GM21619 (cell line): ENCODE measurements around the gene USP8.
"Not testable (repeated sequence)": the region's sequence is repeated elsewhere in the genome, so short reads cannot be mapped to it uniquely, and the experiment has no call there.

Source experiments
- ATAC-seq: cut with Tn5 transposase; IDR thresholded peaks from one replicate; pipeline ENCODE4 v1.9.1; 2021; ENCODE audit not compliant: unreplicated experiment

The USP8 gene

DNA sequence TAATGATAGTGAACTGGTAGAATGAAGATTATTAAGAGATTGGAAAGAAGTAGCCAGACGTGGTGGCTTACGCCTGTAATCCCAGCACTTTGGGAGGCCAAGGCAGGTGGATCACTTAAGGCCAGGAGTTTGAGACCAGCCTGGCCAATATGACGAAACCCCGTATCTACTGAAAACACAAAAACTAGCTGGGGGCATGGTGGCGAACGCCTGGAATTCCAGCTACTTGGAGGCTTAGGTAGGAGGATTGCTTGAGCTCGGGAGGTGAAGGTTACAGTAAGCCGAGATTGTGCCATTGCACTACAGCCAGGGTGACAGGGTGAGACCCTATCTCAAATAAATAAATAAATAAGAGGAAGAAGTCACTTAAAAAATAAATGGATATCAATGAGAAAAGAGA lies 14.0 kb downstream of the USP8 start:
- no peak for ATAC-seq

DNA sequence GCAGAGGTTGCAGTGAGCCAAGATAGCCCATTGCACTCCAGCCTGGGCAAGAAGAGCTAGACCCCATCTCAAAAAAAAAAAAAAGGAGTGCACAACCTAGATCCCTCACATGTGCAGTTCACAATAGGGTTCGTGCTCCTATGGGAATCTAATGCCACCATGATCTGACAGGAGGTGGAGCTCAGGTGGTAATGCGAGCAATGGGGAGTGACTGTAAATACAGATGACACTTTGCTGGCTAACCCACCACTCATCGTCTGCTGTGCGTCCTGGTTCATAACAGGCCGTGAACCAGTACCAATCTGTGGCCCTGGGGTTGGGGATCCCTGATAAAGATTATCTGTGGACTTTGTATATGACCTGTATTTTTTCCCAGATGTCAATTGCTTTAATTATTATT lies 16.7 kb downstream of the USP8 start:
- no peak for ATAC-seq

DNA sequence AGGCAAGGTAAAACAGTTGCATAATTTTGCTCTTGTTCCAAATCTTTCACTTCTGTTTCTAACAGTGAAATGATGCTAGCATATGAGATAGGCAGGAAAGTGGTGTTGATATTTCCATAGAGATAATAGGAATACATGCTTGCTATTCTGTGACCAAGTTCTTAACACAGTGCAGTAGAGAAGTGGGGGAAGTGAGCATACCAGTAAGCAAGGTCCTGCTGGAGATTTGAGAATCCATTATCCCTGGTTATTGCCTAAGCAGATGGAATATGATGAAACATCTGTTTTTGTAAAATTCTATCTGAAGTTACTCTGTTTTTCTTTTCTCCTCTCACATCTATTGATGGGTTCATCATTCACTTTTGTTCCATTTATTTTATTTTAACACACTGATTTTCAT lies 28.7 kb downstream of the USP8 start:
- ATAC-seq: no peak

DNA sequence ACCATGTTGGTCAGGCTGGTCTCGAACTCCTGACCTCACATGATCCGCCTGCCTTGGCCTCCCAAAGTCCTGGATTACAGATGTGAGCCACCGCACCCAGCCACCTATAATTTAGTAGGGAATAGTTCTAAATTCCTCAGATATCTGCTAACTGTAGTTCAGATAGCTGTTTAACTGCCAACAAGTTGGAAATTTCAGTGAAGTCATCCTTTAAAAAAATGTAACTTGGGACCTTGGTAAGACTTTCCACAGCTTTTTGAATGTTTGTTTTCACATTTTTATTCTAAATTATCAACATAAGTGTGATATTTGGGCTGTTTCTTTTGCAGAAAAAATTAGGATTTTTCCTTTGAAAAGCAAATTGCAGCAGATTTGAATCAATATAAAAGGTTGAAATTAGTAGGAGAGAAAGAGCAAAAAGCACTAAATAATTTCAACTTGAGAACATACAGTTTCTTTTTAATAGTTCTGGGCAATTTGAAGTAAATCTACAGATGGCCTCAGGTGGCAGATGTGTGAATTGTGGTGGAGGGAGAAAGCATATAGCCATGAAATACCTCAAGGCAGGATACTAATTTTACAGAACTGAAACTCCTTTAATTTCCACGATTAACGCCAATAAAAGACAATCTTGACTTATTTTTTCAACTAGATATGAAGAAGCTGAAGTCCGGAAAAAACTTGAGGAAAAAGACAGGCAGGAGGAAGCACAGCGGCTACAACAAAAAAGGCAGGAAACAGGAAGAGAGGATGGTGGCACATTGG lies 34.3 kb downstream of the USP8 start:
- ATAC-seq: no peak

DNA sequence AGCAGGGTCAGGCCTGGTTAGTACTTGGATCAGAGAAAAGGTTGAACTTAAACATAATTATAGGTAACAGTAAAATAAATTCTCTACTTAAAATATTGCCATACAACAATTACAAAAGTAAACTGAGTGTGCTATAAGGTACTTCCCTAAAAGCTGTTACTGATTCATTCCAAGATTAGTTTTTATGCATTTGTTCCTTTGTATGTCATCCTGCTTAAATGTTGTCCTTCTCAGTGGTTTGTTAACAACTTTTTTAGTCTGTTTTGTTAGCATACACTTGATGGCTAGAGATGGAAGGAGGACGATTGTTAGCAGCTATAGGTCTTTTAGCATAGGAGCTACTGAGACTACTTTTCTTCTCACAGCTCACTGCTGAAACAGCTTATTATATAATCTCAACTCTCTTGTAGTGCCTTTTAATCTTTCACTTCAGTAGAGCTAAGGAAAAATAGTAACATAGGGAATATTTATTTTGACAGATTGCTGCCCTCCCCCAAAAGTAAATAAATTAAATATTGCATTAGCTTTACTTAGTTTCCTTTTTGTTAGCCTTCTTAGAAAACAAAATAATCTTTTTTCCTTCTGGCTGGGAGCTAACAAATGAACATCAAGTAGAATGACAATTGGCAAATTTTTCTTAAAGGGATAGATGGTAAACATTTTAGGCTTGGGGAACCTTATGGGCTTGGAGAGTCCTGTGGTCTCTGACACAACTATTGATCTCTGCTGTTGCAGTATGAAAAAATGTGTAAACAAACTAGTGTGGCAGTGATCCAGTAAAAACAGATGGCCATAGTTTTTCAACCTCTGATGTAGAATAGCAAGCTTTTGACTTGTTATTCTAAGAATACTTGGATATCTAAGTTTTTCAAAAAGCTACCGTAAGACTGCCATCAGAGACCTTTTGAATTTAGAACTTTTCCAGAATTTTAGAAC lies 39.5 kb downstream of the USP8 start:
- ATAC-seq: no peak

DNA sequence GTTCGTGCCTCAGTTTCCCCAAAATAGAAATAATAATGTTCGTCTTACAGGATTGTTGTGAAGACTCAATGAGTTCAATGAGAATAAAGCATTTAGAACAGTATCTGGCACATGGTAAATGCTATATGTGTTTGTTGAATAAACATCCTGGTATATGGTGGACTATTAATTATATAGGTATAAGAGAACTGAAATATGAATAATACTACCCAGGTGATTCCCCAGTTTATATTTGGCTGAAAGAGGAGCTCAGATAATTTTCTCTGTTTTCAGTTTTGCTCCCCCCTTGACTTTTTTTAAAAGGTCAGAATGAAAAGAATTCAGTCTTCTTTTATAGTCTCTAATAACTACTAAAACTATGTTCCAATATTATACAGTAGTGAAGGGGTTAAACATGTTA lies 46.9 kb downstream of the USP8 start:
- ATAC-seq: no peak

DNA sequence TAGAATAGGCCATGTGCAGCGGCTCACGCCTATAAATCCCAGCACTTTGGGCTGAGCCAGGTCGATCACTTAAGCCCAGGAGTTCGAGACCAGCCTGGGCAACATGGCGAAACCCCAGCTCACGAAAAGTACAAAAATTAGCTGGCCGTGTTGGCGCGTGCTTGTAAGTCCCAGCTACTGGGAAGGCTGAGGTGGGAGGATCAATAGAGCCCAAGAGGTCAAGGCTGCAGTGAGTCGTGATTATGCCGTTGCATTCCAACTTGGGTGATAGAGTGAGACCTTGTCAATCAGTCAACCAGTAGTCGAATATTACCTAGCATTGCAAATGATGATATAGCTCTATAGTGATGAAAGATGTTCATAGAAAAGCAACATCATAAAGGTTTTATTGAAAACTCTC lies 51.9 kb downstream of the USP8 start:
- no peak for ATAC-seq

DNA sequence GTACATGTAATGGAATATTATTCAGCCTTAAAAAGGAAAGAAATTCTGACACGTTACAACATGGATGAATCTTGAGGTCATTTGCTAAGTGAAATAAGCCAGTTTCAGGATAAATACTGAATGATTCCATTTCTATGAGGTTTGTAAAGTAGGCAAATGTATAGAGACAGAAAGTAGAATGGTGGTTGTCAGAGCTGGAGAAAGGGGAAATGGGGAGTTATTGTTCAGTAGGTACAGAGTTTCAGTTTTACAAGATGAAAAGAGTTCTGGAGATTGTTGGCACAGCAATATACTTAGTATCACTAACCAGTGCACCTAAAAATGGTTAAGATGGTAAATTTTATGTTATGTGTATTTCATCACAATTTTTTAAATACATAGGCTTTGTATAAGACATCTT lies 60.6 kb downstream of the USP8 start:
- ATAC-seq: peak; percentile 53

DNA sequence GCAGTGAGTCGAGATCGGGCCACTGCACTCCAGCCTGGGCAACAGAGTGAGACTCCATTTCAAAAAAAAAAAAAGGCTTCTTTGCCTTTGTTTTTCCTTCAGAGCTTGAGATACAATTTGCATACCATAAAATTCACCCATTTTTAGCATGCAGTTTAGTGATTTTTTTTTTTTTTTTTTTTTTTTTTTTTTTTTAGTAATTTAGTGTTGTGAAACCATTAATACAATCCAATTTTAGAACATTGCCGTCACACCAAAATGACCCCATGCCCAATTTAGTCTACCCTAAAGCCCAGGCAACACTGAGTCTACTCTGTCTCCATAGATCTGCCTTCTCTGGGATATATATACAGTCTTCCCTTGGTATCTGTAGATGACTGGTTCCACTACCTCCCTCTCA lies 61.2 kb downstream of the USP8 start:
- no peak for ATAC-seq

DNA sequence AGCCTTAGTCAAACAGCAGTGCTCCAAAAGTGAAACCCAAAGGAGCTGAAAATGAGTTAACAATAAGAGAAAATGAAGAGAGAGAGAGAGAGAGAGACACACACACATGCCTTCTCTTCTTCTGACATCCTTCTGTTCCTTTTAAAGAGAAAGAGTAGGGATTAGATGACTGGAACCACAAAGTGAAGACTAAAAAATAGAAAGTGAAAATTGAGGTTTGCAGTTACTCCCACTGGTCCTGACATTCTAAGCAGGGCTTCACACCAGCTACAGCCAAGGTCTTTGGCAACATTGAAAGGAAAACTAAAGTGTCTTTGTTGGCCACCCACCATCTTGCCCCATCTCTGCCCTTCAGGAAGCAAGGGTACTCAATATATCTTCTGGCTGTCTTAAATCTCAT lies 63.1 kb downstream of the USP8 start:
- ATAC-seq: no peak

DNA sequence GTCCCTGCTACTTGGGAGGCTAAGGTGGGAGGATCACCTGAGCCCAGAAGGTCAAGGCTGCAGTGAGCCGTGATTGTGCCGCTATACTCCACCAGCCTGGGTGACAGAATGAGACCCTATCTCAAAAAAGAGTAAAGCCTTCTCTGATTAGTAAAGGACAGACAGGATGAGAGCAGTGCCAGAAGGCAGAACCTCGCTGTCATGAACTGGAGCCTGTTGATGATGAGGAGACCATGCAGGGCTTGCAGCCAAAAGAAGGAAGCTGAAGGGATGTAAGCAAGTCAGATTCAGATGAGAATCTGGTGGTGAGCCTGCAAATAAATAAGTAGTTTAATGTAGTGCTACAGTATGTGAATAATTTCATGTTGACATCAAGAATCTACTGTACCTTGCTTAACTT lies 69.4 kb downstream of the USP8 start:
- no peak for ATAC-seq

DNA sequence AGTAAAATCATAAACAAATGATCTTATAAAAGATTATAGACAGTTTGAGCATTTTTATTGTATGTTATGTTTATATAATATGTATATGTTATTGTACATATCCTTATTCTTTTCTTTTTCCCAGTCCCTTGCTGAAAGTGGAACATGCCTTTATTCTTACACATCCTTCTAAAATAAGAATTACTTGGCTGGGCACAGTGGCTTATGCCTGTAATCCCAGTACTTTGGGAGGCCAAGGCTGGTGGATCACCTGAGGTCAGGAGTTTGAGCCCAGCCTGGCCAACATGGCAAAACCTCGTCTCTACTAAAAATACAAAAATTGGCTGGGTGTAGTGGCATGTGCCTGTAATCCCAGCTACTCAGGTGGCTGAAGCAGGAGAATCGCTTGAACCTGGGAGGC lies 70.3 kb downstream of the USP8 start:
- not testable (repeated sequence) for ATAC-seq

DNA sequence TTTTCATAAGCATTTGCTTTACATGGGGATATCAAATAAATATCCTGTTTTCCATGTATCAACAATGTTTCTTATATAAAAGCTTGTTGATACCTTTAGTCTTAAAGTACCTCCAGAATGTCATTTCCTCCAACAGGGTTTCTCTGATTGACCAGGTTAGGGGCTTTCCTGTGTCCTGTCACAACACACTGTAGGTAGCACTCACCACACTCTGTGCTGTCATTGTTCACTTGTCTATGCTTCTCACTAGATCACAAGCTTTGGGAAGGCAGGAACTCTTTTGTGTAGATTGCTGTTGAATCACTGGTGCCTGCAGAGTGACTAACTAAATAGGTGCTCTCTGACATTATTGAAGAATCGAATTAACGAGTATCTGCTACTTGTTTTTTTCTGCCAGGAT lies 72.5 kb downstream of the USP8 start:
- ATAC-seq: no peak

DNA sequence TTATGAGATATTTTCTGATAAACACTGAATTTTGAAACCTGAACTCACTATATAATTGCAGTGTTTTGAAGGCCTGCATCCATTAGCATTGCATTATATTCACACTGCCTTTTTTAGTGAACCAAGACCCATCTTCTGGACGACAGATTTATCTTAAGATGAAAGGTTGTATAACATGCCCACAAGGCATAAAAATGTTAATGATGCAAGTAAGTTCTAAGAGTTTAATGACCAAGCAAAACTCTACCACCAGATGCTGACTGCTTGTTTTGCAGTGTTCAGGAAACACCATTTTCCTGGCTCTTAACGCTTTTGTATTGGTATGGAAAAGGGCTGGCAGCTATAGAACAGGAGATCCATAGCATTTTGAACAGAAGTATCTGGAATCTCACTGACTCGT lies 76.1 kb downstream of the USP8 start:
- no peak for ATAC-seq

DNA sequence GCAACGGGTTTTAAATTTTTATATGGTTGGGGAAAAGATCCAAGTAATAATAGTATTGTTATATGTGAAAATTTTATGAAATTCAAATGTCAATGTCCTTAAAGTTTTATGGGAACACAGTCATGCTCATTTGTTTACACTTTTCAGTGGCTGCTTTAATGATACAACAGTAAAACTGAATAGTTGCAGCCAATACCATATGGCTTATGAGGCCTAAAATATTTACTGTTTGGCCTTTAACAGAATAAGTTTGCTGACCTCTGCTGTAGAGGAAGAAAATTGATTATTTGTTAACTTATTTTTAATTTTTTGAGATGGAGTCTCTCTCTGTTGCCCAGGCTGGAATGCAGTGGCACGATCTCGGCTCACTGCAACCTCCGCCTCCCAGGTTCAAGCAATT lies 77.6 kb downstream of the USP8 start:
- ATAC-seq: no peak

DNA sequence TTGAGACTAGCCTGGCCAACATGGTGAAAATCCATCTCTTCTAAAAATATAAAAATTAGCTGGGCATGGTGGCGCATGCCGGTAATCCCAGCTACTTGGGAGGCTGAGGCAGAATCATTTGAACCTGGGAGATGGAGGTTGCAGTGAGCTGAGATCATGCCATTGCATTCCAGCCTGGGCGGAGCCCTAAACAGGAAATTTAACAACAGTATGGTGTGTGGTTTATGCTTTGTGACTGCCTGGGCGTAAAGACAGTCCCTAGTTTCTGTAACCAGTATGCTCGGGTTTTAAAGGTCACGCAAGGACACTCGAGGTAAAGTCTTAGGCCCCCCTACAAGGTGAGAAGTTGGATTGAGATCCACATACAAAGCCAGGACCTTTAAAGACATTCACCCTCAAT lies 78.9 kb downstream of the USP8 start:
- no peak for ATAC-seq

DNA sequence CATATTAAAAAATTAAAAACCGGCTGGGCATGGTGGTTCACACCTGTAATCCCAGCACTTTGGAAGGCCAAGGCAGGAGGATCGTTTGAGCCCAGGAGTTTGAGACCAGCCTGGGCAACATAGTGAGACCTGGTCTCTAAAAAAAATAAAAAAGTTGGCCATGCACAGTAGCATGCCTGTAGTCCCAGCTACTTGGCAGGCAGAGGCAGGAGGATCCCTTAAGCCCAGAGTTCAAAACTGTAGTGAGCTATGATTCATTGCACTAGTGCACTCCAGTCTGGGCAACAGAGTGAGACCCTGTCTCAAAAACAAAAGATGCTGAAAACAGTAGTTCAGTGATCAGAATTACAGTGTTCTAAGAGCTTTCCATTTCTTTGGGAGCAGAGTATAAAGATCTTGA lies 81.5 kb downstream of the USP8 start:
- ATAC-seq: not testable (repeated sequence)

DNA sequence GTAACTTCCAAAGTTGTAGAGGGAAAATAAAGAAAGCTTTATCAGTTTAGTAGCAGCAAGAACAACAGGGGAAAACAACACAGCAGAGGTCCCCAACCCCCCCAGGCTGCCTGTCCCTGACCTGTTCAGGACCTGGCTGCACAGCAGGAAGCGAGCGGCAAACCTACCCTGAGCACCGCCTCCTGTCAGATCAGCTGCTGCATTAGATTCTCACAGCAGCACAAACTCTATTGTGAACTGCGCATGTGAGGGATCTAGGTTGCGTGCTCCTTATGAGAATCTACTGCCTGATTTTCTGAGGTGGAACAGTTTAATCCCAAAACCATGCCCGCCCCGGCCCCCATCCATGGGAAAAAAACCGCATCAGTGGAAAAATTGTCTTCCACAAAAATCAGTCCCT lies 81.9 kb downstream of the USP8 start:
- ATAC-seq: no peak

DNA sequence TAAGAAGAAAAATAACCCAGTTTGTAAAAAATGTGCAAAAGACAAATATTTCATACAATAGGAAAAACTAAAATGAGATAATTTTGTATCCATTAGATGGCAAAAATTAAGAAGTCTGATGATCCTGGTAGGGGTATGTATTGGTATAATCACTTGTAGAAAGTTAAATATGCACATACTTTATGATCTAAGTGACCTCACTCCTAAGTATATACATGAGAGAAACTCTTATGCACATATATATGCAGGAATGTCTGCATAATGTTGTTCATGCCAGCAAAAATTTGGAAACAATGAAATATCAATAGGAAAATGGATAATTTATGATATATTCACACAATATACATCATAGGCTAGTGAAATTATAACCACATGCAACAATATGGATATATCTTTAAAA lies 88.8 kb downstream of the USP8 start:
- ATAC-seq: no peak

DNA sequence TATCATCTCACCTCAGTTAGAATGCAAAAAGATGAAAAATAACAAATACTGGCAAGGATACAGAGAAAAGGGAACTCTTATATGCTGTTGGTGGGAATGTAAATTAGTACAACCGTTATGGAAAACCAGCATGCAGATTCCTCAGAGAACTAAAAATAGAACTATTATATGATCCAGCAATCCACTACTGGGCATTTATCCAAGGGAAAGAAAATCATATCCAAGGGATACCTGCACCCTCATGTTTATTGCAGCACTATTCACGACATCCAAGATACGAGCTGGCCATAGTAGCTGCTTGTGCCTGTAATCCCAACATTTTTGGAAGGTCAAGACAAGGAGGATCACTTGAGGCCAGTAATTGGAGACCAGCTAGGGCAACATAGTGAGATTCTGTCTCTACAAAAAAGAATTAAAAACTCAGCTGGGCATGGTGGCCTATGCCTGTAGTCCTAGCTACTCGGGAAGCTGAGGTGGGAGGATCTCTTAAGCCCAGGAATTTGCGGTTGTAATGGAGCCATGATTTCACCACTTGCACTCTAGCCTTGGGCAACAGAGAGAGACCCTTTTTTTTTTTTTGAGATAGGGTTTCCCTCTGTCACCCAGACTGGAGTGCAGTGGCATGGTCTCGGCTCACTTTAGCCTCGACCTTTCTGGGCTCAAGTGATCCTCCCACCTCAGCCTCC lies 95.7 kb downstream of the USP8 start:
- ATAC-seq: no peak

DNA sequence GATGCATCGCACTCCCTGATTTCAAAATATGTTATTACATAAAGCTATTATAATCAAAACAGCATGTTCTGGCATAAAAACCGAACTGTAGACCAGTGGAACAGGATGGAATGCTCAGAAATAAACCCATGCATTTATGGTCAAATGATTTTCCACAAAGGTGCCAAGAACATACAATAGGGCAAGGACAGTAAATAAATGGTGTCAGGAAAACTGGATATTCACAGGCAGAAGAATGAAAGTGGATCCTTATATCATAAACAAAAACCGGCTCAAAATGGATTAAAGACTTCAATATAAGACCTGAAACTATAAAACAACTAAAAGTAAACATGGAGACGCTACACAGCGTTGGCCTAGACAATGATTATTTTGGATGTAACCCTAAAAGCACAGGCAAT lies 99.6 kb downstream of the USP8 start:
- ATAC-seq: no peak

DNA sequence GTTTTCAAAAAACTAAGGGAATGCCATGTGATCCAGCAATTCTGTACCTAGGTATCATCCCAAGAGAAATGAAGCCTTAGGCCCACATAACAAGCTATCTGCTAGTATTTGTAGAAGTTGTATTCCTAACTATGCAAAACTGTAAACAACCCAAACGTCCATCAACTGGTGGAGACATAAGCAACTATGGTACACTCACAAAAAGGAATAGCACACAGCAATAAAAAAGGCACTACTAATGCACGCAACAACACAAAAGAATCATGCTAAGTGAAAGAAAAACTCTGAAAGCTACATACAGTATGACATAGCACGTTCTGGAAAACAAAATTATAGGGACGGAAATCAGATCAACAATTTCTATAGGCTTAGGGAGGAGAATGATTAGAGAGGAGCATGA lies 107.0 kb downstream of the USP8 start:
- ATAC-seq: no peak
